ENCODE data around the gene HARBI1. TPM values are rescaled to one million over a fixed set of nuclear protein-coding genes. Genes with fewer than 3 reads are reported as not detected.

The HARBI1 gene
- polyA plus RNA-seq, 3 donors = 4.2 to 5.6 (median 4.3) TPM

GRCh38 chr11:46554213-46555147 lies 62.5 kb downstream of the HARBI1 start:
- DNase-seq = no peak

- no peak for DNase-seq
These were observed 63.2 kb downstream of the HARBI1 start for GRCh38 chr11:46553814-46554212.

Other genes starting within 250 kb of the HARBI1 start
- gene MDK, start 235.6 kb downstream of the HARBI1 start, polyA plus RNA-seq (ENCODE audit: insufficient read length in 3 of 3) = 1,000 to 10,000 TPM in 1 of 3 donors, 100 to 1,000 TPM in 2; 768 to 1,134 (median 903) TPM
- gene CHRM4, start 225.5 kb downstream of the HARBI1 start, polyA plus RNA-seq (ENCODE audit: insufficient read length in 3 of 3) = under 1 TPM; 0.16 to 0.34 (median 0.28) TPM
- gene AMBRA1, start 23.2 kb downstream of the HARBI1 start, polyA plus RNA-seq (ENCODE audit: insufficient read length in 3 of 3) = 10 to 100 TPM; 26.6 to 27.4 (median 27.1) TPM
- gene ATG13, start 326 bp upstream of the HARBI1 start, polyA plus RNA-seq (ENCODE audit: insufficient read length in 3 of 3) = 10 to 100 TPM; 60.8 to 79.8 (median 70.3) TPM
- gene ARHGAP1, start 83.4 kb upstream of the HARBI1 start, polyA plus RNA-seq (ENCODE audit: insufficient read length in 3 of 3) = 10 to 100 TPM; 54.1 to 69.0 (median 61.0) TPM
- gene ZNF408, start 83.8 kb upstream of the HARBI1 start, polyA plus RNA-seq (ENCODE audit: insufficient read length in 3 of 3) = 10 to 100 TPM; 10.3 to 15.0 (median 12.5) TPM
- gene F2, start 102.0 kb upstream of the HARBI1 start, polyA plus RNA-seq (ENCODE audit: insufficient read length in 3 of 3) = under 1 TPM; 0.13 to 0.62 (median 0.60) TPM
- gene CKAP5, start 229.1 kb upstream of the HARBI1 start, polyA plus RNA-seq (ENCODE audit: insufficient read length in 3 of 3) = 100 to 1,000 TPM in 1 of 3 donors, 10 to 100 TPM in 2; 90.8 to 104 (median 93.8) TPM

Data from renal pelvis (tissue), 4 donors.